Occipital lobe (tissue), 2 donors: Measurements from ENCODE around the gene FIBCD1. TPM values are rescaled to one million over a fixed set of nuclear protein-coding genes. Genes with fewer than 3 reads are reported as not detected.

ENCODE experiments used
- DNase-seq: peaks from one replicate; lab custom pipeline; 2025; lab: John Stamatoyannopoulos, UW
- total RNA-seq: library from RNA; depleted of rRNA; stranded (reverse); fragments of >200 nt; gene quantifications from one replicate; pipeline ENCODE4 v1.2.3, GENCODE V29; 2014

The FIBCD1 gene
- total RNA-seq, 1 donor from 2014 or later, result 1.4 TPM

DNA sequence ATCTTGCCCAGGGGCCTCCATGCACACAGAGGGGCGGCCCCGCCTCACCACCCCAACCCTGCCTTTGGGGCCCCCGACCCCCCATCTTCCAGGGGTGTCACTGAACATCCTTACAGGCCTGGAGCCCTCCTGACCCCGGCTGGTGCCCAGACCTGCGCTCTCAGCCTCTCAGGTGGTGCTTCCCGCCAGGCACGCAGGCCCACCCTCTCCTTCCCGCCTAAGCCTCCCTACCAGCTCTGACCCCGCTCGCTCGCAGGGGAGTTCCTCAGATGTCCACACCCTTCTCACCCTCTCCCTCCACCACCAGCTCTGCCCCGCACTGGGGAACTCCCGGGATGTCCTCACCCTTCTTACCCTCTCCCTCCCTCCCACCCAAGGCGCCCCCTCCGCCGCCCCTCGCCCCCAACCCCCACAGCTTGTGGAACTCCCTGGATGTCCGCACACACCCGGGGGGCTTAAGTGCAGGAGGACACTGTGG is 30.1 kb downstream of the FIBCD1 start:
- no peak for DNase-seq

DNA sequence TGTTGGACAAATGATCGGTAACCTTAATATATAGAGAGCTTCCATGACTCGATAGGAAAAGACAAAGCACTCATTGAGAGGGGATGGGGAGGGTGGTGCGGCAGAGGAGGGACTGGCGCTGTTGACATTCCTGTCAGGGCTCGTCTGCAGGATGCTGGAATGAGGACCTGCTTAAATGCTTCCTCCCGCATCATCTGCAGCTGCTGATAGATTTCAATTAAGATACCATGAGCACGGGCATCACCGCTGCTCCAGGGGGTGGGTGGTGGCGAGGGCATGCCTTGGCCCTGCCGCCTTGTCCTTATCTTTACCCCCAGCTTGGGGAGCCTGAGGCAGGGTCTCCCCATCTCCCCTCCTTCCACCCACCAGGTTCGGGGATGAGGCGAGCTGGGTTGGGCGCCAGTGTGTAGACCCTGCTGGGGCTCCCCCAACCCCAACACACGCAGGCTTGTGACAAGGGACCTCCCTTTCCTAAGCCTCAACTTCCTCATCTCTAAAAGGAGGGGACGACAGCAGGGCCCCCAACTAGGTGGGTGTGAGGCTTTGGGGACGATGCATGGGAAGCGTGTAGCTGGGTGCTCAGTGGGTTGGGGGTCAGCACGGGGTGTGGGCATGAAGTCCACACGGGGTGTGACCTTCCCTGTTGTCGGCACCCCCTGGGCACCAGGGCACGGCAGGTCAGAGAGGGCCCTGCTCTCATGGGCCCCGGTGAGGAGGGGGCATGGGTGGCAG is 30.7 kb downstream of the FIBCD1 start:
- no peak for DNase-seq

DNA sequence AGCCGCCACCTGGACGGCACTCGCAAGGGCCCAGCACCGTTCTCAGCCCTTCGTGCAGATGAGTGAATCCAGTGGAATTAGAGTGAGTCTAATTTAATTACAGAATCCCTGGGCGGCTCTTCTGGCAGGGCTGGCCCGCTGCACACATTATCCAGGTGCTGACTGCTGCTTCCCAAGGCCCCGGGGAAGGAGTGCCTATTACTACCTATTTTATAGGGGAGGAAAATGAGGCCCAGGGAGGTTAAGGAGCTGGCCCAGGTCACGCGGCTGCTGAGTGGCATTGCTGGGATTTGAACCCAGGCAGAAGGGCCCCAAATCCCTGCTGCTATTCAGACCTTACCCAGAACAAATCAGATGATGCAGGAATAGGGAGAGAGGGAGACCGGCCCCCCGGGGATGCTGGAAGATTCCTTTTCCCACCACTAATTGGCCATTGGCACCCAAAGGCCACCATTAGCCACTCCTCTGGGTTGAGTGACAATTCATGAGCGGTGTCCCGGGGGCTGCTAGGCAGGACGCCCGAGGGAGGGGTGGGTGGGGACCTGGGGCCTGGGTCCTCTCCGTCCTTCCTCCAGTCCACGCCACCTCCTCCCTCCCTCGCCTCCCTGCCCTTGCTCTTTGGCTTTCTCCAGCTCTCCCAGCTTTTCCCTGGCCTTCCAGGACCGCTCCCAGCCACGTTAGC is 32.2 kb downstream of the FIBCD1 start:
- no peak for DNase-seq

DNA sequence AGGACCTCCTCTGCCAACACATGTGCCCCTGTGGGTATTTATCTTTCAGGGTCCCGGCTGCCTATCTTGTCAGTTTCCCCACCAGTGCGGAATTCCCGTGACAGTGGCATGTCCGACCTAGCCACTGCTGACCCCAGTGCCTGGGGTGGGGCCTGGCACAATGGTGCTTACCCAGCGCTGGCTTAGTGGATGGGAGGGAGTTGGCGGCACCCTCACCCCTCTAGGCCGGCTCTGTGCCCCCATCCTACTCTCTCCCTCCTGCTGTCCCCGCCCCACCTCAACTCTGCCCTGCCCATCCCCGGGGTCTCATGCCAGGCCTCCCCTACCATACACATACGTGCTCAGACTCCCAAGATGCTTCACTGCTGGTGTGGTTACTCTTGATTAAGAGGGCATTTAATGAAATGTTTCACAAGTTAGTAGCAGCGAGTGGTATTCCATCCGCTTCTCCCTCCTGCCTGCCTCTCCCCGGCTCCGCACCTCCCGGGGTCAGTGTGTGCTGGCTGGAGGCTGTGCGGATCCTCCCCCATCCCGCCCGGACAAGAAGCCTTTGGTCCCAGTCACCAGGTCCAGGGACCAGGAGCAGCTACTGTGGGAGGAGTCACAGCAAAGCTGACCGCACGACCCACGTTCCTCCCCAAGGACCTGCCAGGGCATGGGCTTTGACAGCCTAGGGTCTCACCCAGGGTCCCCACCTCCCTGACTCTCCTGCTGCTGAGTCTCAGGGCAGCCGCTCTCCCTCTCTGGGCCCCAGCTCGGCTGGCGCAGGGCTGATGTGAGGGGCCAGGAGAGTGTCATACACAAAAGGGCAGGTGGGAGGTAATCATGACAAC is 32.9 kb downstream of the FIBCD1 start:
- DNase-seq, result no peak

DNA sequence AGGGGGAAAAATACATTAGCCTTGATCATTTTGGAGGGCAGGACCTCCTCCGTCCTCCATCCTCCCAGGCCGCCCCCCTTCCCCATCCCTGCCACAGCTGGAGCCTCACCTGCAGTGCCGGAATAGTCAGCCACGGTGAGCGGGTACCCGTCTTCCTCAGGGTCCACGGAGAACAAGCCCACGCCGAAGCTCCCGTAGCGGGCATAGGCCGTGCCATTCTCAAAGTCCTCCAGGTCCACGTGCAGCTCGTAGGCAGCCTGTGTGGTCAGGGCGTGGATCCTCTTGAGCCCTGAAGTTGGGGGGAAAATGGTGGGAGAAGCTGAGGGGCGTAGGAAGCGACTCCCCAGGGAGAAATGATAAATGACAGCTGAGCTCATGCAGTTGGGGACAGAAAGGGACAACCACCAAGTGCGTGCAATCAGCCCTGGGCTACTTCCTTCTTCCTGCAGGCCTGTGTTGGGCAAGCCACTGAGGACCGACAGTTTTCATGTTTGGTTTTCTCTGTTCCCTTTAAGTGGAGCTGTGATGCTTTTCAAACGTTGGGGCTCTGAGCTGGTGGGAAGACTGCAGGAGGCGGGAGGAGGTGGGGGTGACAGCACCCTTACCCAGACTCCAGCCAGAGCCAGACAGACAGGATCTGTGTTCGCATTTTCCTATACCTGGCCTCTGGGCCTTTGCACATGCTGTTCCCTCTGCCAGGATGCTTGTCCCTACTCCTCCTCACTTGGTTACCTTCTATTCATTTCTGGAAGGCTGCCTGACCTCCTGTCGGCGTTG is 33.7 kb downstream of the FIBCD1 start:
- no peak for DNase-seq

DNA sequence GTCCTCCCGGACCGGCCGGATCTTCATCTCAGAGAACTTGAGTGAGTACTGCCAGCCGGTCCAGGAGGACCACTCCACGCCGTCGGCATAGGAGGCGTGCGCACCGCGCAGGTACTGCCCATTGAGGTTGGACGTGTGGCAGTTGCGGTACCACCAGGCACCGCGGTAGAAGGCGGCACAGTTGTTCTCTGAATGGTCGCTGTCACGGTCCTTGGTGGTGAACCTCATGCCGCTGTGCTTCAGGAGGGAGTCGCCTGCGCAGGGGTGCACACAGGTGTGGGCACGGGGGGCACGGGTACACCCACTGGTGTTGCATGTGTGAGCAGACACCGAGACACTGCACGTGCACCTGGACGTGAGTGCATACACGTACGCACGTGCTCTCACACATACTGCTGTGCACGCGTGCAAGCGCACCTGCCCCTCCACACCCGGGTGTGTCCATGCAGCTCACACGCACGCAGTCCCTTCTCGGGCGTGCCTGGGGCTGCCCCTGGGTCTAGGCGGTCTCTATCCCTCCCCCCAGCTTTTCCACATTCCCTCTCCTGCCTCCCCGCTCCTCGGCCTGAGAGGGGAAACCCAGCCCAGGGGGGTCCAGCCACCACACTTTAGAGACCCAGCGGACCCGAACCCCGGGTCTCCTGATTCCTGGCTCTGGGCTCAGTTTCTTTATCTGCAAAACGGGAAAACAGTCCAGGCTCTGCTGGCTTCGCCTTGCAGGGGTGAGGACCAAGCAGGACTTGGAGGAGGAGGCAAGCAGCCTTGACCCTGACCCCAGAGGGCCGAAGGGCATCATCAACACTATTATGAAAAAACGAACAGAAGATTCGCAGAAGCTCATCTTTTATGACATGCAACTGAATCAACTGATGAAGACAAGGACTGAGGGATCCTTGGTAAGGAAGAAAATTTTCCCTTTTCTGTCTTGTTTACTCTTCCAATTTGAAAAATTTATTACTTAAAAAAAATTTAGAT is 34.7 kb downstream of the FIBCD1 start:
- DNase-seq, result no peak

DNA sequence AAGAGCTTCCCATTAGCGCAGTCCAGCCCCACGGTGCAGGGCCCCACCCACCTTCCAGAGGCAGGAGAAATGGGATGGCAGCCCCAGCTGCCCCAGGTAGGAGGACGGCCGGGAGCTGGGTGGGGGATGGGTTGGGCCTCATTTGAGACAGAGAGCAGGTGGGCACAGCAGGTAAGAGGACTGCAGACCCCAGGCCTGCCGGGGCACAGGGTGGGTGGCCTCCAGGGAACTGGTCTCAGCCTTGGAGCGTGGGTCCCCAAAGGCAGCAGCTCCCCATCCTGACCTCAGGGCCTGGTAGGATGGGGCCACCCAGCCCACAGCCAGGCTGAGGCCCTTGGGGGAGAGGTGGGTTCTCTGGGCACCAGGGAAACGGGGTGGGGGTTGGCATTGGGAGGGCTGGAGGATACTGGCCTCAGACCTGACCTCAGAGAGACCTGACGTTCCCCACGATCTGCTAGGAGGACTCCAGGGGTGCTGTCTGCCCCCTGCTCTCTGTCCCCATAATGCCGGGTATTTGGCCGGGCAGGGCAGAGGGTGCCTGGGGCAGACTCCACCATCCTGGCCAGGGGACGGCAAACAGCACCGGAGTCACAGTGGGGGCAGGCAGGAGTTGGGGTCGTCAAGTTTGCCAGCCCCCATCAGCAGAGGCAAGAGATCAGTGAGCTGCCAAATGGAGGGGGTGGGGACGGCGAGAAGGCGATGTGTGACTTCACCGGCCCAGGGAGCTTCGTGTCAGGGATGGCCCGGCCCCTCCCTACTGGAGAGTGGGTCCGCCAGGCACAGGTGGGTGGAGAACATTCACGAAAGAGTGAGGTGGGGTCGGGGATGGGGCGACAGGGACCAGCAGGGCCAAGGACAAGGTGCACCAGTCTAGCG is 35.6 kb downstream of the FIBCD1 start:
- DNase-seq, result no peak

DNA sequence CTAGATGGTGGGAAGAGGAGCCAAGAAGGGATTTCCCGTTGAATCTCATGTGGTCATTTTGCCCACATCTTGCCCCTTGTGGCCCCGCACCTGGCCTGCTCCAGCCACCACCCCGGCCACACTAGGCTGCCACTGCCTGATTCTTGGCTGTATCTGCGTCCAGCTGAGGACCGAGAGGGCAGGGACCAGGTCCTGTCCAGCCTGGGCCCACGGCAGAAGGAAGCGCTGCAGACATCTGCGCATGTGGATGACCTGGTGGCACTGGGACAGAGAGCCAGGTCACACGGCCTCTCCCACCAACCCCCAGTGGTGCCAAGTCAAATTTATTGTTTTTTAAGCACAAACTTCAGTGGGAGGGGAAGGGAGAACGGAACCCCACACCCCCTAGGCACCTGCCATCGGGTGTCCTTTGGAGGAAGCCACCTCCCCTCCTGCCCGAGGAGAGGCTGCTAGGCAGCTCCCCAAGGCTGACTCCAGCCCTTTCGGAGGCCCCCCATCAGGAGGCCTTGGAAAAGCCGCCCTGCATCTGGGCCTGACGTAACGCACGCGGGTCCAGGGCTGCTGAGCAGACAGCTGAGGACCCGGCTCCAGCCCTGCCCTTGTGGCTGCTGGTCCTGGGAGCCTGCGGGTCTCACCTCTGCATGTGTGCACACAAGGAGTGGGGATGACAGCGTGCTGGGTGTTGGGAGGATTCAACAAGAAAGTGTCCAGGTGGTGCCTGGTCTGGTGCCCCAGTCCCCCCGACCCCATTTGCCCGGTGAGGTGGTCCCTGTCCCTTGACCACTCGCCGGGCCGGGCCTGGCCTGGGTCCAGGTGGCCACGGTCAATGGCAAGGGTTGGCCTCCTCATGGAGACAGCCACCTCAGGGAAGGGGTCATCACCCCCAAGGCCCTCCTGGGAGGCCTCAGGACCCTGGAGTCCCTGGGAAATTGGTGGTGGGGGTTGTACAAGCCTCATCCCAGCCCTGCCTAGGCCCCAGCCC is 36.6 kb downstream of the FIBCD1 start:
- DNase-seq, result no peak

DNA sequence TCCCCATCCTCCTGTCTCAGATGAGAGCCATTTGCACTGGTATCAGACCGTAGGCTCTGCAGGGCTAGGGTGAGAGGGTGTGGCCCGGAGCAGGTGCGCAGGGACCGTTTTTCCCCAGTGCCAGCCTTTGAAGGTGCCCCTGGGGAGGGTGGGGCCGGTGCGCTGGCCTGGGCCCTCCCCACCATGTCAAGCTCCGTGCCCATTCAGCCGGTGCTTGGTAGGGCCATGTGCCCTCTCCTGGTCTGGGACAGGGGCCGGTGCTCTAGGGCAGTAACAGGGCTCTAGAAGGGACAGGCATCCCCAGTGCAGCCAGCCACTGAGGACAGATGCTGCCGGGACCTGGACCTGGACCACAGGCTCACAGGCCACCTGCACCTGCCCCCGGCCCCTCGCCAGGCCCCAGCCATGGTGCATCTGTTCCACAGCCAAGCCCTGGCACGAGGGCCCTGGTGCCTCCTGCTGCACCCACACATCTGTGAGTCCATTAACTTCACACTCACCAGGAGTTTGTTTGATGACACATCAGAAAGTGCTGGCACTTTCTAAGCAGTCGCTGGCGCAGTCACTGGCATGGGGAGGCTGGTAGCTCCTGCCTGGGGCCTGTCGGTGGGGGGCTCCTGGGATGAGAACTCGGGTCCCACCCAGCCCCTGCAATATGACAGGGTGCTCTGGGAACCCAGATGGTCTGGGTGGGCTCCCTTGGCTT is 37.4 kb downstream of the FIBCD1 start:
- no peak for DNase-seq

DNA sequence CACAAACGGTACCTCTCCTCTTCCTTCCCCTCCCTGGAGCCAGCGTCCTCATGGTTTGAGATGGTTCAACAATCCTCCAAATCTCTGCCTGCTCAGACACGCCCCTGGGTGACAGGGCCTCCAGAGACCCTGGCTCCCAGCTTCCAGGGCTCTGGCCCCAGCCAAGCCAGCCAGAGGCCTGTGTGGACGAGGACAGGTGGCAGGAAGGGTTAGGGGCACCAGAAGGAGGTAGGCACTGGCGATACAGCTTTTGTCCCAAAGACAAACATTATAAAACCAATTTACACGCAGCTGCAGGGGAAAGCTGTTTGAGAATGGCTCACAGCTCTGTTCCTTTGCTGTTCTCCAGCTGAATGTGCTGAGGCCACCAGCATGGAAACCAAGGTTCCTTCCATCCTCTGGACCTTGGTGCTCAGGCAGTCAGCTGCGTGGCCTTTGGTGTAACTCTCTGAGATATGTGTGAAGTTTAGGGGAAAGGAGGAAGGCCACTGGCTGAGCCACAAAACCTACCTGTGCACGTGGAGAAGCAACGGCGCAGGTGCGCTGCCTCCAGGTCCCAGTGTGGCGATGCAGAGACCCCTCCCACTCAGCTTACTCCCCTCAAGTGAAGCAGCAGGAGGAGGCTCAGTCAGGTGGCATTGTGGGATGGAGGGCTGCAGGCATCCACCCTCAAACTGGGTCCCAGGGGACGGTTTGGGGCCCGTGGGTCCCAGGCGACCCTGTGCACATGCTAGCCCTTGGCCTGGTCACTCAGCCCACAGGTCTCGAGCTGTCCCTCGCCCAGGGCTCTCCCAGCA is 38.1 kb downstream of the FIBCD1 start:
- DNase-seq, result no peak

DNA sequence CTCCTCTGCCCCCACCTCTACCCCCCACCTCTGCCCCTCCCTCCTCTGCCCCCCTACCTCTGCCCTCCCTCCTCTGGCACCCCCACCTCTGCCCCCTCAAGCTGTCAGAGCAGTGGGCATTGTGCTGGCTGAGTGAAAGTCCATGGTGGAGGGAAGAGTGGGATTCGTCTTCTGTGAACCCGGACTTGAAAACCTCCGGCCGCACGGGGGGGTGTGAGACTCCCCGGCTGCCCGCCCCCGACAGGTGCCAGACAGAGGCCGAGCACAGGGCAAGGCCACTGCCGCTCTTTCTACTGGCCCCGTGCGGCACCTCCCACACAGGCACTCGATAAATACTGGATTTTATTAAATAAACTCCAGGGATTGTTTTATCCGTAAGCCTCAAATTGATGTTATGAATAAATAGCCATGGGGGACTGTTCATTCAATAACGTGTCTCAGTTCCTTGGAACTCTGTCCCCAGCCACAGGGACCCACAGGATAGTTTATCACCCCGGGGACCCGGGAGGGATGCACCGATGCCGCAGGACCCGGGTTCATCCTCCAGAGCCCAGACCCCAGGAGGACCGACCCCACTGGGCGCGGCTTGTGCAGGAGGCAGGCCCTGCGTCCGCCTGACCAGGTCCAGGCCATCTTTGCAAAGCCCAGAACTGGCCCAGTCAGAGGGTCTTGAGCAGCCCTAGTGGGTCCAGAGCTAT is 39.8 kb downstream of the FIBCD1 start:
- no peak for DNase-seq

DNA sequence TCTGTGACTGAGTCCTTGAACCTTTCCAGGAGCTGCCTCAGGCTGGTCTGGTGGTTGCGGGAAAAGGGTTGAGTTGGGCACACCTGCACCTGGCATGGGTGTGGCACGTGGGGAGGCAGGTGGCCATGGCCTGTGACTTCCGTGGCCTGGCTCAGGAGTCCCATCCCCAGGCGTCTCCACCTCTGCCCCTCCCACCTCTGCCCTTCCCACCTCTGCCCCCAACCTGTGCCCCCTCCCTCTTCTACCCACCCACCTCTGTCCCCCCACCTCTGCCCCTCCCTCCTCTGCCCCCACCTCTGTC is 40.5 kb downstream of the FIBCD1 start:
- no peak for DNase-seq

DNA sequence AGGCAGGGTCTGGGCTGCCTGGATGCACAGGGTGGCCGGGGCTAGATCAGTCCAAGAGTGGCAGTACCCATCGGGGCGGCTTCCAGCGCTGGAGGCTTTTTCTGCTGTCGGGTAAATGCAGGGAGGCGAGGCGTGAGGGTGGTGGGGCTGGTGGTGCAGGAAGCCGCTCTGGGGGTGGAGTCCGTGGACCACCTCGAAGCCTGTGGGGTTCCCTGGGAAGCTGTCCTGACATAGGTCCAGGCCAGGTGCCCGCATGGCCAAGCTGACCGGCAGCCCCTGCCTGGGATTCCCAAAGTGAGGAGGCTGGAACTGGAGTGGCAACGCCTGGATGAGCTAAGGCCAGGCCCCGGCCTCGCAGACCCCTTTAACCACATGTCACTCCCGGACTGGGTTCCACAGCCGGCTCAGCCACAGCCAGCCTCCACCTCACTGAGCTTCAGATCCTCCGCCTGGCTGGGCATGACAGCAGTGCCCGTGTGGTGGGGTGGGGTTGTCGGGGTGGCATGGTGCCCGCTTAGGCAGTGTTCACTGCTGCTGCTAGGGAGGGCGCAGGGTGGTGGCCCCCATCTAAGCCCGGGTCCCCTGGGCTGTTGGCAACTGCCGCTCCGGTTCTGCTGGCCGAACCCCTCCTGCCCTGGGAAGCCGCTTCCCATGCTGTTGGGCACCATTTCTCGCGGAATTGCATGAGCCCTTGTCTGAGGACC is 41.0 kb downstream of the FIBCD1 start:
- no peak for DNase-seq

DNA sequence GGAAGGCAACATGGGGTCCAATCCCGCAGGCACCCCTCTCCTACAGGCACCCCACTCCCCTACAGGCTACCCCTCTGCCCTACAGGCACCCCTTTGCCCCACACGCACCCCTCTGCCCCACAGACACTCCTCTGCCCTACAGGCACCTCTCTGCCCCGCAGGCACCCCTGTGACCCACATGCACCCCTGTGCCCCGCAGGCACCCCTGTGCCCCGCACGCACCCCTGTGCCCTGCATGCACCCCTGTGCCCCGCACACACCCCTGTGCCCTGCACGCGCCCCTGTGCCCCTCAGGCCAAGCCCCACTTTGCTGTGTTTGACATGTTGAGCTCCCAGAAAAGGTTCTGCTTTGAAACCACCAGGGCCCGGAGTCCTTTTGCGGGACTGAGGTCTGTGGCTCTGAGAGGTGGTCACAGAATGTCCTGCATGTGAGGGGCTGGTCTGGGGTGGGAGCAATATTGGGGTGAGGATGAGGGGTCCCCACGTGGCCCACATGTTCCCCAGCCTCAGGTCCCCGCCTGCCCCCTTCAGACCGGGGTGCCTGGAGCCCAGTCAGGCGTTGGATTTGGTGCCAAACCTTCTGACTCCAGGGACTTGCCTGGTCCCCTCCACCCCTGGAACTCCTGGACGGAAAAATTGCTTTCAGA is 41.8 kb downstream of the FIBCD1 start:
- DNase-seq, result no peak
